Measurements from ENCODE around the gene CCDC57. TPM values are rescaled to one million over a fixed set of nuclear protein-coding genes. Genes with fewer than 3 reads are reported as not detected.

CCDC57 gene
- total and polyA plus RNA-seq, 8 donors = 43.9 to 166 (median 75.4) TPM

DNA sequence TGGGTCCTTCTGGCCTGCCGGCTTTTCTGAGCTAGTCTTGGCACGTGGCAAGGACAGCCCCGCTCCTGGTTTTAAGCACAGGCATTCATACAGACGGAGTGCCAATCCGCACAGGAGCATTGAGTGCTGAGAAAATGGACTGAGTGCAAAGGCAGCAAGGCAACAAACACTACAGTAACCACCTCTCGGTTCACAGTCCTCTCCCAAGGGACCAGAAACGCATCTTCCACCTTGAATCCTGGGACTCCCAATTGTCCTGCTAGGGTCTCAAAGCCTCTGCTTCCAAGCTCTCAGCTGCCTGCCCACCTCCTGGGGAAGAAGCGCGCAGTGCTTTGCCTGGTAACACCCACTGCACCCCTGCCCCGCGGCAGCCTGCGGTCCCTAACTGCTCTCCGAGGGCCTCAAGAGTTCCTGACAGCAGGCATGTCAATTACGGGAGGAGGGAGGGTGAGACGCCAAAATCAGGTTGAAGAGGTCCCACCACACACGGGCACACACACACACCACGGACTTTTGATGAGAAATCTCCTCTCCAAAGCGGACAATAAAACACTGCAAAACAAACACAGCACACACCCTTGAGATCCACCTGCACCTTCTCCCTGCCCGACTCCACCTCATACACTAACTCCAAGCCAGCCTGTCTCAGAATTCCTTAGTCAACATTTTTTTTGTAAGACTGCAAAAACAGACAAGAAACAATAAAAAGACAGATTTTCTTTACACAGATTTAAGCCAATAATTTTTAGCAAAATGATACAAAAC, 31.2 kb upstream of the CCDC57 start:
- peak overlapping the region in 4 of 5 donors; percentile 67 to 86 (median 78) for H3K27ac ChIP-seq
- no peaks in the 10 kb centered on the region for H3K27me3 ChIP-seq
- intact Hi-C loops (cut with DNase I; ENCODE audit: low total_unique reads) = no loop called here
- H3K4me1 ChIP-seq = peaks cover 66 to 99% (median 79%) of the 10 kb centered on the region in 4 donors
- 82 to 88% (median 87%) methylated on average over 18 to 19 of the region's 19 CpGs for WGBS, 5 donors
- DNase-seq = no peak
- TF ChIP-seq CTCF (IDR thresholded peaks at IDR 0.05) (no peak), POLR2A (IDR thresholded peaks at IDR 0.05) (no peak), POLR2AphosphoS5 (IDR thresholded peaks at IDR 0.05) (no peak), EP300 (IDR thresholded peaks at IDR 0.05) (no peak)
- peak overlapping the region in 1 of 4 donors; percentile 15 for H3K4me3 ChIP-seq
- H3K36me3 ChIP-seq = peaks cover 62 to 94% (median 71%) of the 10 kb centered on the region in 4 donors
- H3K9me3 ChIP-seq = no peaks in the 10 kb centered on the region

GRCh38 chr17:82242977-82243647, 30.5 kb upstream of the CCDC57 start:
- Histone ChIP-seq H3K36me3 (peaks cover 54 to 93% (median 65%) of the 10 kb centered on the region in 4 donors), H3K27ac (peak overlapping the region; percentile 67 to 86 (median 70)), H3K4me1 (peaks cover 73 to 100% (median 83%) of the 10 kb centered on the region in 4 donors), H3K27me3 (no peaks in the 10 kb centered on the region), H3K4me3 (peak overlapping the region in 1 of 4 donors; percentile 15), H3K9me3 (no peaks in the 10 kb centered on the region)
- 40 to 65% (median 53%) methylated on average over 17 to 29 of the region's 29 CpGs for WGBS, 5 donors
- TF ChIP-seq EP300 (IDR thresholded peaks at IDR 0.05) (no peak), POLR2AphosphoS5 (IDR thresholded peaks at IDR 0.05) (peak in 1 of 3 donors; percentile 57)
- peak; percentile 77 to 88 for DNase-seq
- intact Hi-C loops (cut with DNase I; ENCODE audit: low total_unique reads) = no loop called here

GRCh38 chr17:82242698-82242976, 30.0 kb upstream of the CCDC57 start:
- Histone ChIP-seq H3K4me3 (peak overlapping the region in 1 of 4 donors; percentile 15), H3K27ac (peak overlapping the region; percentile 67 to 86 (median 70)), H3K36me3 (peaks cover 51 to 93% (median 65%) of the 10 kb centered on the region in 4 donors), H3K27me3 (no peaks in the 10 kb centered on the region), H3K4me1 (peaks cover 78 to 100% (median 83%) of the 10 kb centered on the region in 4 donors), H3K9me3 (no peaks in the 10 kb centered on the region)
- TF ChIP-seq CTCF (IDR thresholded peaks at IDR 0.05) = no peak
- no peak for TF ChIP-seq POLR2AphosphoS5 (IDR thresholded peaks at IDR 0.05)
- TF ChIP-seq POLR2A (IDR thresholded peaks at IDR 0.05) = no peak
- no peak for TF ChIP-seq EP300 (IDR thresholded peaks at IDR 0.05)
- WGBS, 5 donors = 27 to 58% (median 36%) methylated on average over 22 to 24 of the region's 24 CpGs
- intact Hi-C loops (cut with DNase I; ENCODE audit: low total_unique reads) = no loop called here
- DNase-seq = no peak

DNA sequence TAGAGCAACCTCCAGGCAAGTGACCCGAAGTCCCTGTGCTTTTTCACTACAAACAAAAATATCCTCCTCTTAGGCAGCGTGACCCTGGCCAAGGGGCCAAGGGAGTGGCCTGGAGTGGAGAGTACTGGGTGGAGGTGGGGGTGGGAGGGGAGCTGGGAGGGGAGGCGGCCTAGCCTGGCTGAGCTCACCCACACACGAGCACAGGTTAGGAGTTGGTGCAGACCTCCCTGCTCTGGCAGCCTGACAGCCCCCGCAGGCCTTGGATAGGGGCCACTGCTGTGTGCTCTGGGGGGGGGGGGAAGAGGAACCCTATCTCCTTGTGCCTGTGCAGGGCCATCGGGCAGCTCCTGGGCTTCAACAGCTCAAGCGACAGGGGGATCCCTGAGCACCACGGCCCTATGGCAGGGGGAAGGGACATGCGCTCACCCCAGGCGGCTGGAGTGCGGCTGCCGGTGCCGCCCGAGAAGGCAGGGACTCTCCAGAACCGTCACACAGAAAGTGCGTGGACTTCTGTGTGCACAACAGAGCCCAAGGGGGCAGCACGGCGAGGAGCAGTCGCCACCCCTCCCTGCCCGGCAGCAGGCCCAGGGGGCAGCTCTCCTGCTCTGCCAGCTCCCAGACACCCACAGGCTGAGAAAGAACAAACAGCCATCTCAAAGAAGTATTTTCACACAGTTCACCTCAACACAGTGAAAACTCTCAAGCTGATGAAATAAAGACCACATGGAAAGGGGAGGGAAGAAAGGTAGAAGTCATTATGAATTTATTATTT, 29.5 kb upstream of the CCDC57 start:
- Histone ChIP-seq H3K27me3 (no peaks in the 10 kb centered on the region), H3K36me3 (peaks cover 52 to 93% (median 65%) of the 10 kb centered on the region in 4 donors), H3K4me1 (peaks cover 75 to 100% (median 83%) of the 10 kb centered on the region in 4 donors), H3K9me3 (no peaks in the 10 kb centered on the region), H3K4me3 (peak overlapping the region in 1 of 4 donors; percentile 1), H3K27ac (peak overlapping the region; percentile 67 to 86 (median 70))
- peak in 1 of 2 donors; percentile 60 for DNase-seq
- TF ChIP-seq EP300 (IDR thresholded peaks at IDR 0.05) (no peak), POLR2A (IDR thresholded peaks at IDR 0.05) (no peak), POLR2AphosphoS5 (IDR thresholded peaks at IDR 0.05) (no peak), CTCF (IDR thresholded peaks at IDR 0.05) (no peak)
- intact Hi-C loops (cut with DNase I; ENCODE audit: low total_unique reads) = no loop called here
- whole genome bisulfite sequencing, 5 donors = 15 to 34% (median 23%) methylated on average over 10 to 20 of the region's 20 CpGs

Measured in stomach (tissue), 9 donors.